GM20431 (cell line): ENCODE results near the gene LDAH.

Experiments used
- in situ Hi-C: fragments of 300-500 bp; cut with MseI, MboI; formaldehyde crosslinking; loops from one replicate; pipeline ENCODE4 v1.15.0; 2020; ENCODE audit warnings: low sequenced_read_pairs; ENCODE audit not compliant: unreplicated experiment

The LDAH gene

DNA sequence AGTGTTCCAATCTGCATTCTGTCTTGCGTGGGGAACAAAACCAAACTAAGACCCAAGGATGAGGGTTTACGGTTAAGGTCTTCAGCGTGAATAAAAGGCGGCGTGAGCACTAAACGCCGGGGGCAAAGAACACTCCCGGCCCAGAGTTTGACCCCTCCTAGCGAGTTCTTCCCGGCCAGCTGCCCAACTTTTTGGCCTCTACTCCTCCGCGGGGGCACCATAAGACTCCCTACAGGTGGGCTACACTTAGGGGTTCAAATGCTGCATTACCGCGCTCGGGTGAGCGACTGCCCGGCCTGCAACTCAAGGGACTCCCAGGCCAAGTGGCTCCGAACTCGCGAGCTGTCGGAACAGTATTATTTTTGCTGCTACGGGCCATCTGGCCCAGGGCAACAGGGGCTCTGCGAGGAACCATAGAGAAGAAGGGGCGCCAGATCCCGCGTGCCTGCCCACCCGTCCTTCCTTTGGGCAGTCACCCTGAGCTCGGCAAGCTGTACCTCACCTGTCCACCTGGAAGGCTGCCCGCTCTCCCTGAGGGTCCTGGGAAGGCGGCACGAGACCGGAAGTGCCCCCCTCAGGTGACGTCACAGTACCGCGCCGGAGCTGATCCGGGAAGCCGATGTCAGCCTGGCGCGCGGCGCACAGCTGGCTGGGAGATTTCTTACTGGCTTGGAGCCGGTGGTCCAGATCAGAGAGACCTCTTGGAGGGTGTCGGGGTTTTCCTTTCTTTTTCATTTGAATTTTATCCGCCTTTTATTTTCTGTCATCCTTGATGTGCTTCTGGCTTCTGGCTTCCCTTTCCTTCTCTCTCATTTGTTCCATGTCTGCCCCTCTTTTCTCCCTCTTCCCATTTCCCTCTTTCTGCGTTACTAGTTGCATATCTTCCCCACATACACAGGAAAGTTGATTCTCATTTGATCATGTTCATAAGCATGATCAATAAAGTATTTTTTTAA lies at the start of gene LDAH:
Gene LDAH (minus strand): TSS at position 567 of the 956 bp plus-strand sequence. CDS start 21,638 bp downstream, outside the sequence.
- in situ Hi-C loops: no loop called here

DNA sequence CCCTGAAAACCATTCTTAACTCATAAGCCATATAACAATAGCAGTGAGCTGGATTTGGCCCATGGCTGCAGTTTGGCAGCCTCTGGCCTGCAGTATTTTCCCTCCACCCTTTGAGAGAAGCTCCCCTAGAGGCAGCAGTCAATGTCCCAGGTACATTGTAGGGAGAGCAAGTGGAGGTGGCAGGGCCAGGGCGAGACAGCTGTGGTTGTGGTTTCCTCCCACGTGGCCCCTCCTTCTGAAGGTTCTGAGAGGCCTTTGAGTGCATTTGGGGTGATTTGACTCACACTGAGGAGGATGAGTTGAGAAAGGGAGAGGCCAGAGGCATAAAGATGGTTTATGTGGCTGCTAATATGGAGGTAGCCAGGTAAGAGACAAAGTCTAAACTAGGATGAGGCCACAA lies 45.5 kb upstream of the LDAH start:
- in situ Hi-C loops: no loop called here

DNA sequence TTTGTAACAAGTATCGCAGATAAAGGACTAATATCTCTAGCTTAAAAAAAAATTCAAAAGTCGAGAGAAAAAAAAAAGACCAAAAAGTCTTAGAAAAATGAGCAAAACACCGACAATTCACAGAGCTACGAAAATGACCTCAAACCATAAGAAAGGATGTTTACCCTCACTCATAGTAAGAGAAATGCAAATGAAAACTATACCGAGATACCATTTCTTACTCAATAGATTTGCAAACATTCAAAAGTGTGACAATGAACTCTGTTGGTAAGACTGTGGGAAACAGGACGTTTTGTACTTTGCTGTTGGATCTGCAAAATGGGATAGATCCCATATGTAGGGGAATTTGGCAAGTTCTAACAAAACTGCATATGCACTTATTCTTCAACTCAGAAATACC lies 39.9 kb upstream of the LDAH start:
- in situ Hi-C loops: no loop called here

DNA sequence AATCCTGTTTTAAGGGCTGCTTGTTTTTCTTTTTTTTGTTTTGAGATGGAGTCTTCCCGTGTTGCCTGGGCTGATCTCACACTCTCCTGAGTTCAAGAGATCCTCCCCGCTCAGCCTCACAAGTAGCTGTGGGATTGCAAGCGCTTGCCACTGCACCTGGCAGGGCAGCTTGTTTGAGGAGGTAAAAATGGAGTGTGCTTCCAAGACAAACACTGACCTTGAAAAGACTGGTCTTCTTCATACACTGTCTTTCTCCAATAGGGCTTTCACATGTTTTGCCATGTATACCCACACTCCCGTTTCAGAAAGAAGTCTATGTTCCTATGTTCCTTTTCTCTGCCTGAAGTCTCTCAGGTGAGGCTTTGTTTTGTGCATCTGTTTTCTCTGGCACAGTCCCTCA lies 32.6 kb upstream of the LDAH start:
- in situ Hi-C loops: no loop called here

DNA sequence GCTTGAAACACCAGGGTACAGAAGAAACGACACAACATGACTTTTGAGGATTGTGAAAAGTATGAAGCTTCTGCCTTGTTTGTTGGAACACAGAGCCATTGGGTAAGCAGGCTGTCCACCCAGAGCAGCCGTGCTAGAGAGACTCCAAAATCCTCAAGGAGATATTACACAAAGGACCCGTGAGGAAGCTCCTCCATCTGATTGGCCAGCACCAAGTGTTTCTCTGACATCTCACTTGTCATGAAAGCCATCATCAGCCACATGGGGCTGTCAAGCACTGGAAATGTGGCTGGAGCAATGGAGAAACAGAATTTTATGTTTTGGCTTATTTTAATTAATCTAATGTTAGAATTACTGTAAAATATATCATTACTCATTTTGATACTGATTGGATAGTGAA lies 29.8 kb upstream of the LDAH start:
- in situ Hi-C loops: no loop called here

DNA sequence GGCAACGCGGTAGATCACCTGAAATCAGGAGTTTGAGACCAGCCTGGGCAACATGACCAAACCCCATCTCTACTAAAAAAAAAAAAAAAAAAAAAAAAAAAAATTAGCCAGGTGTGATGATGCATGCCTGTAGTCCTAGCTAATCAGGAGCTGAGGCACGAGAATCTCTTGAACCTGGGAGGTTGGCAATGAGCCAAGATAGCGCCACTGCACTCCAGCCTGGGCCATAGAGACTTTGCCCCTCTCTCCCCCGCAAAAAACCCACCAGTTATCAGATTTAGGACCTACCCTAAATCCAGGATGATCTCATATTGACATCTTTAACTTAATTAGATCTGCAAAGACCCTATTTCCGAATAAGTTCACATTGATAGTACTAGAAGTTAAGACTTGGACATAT lies 29.2 kb upstream of the LDAH start:
- in situ Hi-C loops: no loop called here

DNA sequence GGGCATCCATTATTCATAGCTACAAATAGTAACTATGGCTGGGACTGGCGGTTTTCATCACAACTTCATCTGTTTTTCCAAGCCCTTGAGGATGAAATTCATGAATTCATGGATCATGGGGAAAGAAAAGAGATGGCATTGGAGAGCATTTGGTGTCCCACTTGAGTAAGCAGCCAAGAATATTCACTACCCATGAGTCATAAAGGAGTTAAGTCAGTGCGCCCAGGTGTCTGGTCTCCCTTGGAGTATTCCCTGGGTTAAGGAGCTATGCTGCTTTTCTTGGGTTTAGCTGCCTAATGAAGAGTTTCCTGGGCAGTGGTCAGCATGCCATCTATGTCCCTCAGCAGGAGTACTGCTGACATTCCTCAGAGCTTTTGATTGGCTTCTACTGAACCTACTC lies 21.3 kb upstream of the LDAH start:
- in situ Hi-C loops: no loop called here

DNA sequence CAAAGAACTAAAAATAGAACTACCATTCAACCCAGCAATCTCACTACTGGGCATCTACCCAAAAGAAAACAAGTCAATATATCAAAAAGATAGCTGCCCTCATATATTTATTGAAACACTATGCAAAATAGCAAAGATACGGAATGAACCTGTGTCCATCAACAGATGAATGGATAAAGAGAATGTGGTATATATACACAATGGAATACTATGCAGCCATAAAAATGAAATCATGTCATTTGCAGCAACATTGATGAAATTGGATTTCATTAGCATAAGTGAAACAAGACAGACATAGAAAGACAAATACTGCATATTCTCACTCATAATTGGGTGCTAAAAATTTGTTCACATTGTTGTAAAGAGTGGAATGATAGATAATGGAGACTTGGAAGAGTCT lies 16.2 kb upstream of the LDAH start:
- in situ Hi-C loops: no loop called here

DNA sequence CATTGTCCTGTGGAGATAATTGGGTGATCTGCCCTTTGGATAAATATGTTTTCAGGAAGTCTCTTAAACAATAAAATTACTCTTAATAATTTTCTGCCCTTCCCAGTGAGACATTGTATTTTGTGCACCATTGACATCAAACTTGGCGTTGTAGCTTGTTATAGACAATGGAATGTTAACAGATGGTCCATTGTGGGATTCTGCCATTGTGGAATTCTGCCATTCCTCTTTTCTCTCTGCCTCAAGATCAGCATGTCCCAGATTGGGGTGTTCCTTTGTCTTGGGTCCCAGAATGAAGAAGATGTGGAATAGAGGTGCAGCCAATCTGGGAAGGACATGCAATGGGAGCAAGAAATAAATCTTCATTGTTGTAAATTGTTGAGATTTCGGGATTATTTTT lies 15.1 kb upstream of the LDAH start:
- in situ Hi-C loops: no loop called here

DNA sequence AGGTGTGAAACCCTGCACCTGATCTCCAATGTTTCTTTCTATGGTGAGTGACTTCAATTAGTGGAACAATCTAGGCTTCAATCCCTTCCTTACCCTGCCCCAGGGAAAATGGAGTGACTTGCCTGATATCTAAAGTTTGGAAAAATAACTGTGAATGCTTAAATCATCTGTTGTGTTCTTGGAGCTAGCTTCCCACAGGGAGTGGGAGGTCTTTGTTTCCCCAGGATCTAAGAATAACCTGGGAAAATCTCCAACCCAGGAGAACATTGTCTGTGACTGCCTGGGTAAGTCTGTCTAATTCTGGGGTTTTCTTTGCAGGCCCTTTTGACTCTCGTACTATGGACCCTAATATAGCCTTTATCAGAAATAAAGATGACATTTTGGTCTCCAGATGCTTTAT lies 13.6 kb upstream of the LDAH start:
- in situ Hi-C loops: no loop called here

DNA sequence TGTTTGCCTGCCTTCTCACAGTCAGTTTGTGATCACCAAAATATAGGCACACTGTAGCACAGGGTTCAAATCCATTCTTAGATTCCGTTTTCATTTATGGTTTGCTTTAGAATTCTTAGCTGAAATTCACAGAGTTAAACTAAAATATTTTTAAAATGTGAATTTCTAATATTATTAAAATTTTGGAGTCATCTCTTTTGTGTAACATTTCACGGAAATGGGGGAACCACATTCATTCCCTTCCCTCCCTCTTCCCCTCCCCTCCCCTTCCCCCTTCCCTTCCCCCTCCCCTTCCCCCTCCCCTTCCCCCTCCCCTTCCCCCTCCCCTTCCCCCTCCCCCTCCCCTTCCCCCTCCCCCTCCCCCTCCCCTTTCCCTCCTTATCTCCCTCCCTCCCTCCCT lies 11.4 kb upstream of the LDAH start:
- in situ Hi-C loops: no loop called here

DNA sequence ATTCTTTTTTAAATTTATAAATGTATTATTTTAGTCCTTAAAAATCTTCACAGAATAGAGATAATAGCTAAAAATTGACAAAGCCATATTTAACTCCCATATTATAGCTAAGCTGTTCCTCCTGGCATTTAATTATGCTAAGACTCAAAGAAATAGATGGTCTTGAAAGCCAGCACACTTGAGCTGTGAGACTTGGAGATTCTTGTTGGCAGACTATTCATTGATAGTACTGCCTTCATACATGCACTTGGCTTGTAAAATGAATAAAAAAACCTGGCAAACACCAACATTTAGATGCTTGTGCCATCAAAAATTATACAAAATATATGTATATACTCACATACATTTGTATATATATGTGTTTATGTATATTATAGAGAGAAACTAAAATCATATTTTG lies 9.7 kb upstream of the LDAH start:
- in situ Hi-C loops: no loop called here

DNA sequence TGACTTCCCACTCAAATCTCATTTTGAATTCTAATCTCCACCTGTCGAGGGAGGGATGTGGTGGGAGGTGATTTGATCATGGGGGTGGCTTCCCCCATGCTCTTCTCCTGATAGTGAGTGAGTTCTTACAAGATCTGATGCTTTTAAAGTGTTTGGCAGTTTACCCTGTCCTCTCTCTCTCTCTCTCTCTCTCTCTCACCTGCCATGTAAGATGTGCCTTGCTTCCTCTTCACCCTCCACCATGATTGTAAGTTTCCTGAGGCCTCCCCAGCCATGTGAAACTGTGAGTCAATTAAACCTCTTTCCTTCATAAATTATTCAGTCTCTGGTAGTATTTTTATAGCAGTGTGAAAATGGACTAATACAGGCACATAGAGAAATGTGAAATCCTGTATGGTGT lies 7.0 kb upstream of the LDAH start:
- in situ Hi-C loops: no loop called here

DNA sequence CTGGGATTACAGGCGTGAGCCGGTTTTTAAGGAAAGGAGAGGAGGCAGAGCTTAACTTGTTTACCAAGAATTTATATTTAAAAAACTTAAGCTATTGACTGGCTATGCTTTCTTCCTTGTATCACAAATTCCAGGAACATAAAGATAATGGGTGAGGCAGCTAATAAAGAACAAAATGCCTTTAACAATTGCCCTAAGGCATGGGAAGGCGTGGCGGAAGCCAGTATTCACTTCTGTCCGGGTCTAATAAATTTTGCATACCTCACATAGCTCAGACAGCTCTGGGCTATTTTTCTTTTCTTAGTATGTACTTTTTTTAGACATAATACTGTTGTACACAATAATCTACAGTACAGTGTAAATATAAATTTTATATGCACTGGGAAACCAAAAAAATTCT lies 1.0 kb upstream of the LDAH start:
- in situ Hi-C loops: no loop called here

DNA sequence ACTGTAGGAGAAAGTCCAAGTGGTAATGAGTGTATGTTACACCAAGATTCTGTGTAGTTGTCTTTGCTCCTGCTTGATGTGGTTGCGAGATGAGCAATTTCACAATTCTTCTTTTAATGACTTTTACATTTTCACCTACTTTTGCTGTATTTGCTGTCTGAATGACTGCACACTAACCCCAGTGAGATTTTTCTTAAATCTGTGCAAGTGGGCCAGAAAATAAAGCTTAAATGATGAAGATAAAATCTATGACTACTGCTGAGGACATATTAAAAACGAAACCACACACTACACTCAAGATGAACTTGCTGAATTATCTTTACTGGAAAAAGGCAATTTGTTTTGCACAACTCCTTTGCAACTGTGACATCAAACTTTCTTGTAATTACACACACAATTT lies 4.1 kb downstream of the LDAH start:
- in situ Hi-C loops: no loop called here

DNA sequence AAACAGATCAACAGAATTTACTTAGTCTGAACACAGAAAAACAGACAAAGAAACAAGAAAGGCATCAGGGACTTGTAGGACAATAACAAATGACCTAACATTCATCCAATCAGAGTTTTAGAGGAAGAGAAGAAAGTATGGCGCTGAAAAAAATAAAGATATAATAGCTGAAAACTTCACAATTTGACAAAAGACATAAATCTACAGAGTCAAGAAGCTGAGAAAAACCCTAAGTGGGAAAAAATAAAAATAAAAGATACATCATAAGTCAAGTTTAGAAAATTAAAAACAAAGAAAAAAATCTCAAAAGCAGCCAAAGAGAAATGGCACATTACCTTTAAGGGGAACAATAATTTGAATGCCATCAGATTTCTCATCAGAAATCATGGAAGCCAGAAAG lies 7.7 kb downstream of the LDAH start:
- in situ Hi-C loops: no loop called here

DNA sequence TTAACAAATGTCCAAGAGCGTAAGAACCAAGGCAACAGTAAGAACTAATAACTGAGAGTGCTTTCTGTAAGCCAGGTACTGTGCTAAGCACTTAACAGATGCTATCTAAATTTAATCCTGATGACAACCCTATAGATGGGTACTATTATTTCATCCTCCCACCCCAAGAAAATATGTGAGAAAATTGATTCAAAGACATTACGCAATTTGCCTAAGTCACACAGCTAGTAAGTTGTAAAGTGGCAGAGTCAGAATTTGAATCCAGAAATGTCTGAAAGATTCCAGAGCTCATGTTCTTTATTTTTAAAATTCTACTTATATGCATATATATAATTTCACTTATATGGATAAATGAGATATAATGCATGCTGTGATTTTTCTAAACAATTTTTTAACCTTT lies 10.1 kb downstream of the LDAH start:
- in situ Hi-C loops: no loop called here

DNA sequence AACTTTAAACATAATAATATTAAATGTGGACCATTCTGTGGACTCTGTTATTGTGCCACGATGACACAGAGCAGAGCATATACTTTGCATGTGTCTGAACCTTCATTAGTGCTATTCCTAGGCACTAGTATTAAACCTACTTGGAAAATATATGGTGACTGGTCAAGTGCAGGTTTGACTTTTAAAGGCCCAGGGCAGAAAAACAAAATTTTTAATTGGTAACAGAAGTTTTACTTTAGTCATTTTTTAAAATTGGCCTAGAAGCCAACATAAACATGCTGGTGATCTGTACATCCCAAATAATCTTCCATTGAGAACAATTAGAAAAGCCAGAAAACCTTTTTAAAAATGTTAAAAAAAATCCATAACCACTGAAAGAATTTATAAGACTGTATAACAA lies 16.6 kb downstream of the LDAH start:
- in situ Hi-C loops: no loop called here

DNA sequence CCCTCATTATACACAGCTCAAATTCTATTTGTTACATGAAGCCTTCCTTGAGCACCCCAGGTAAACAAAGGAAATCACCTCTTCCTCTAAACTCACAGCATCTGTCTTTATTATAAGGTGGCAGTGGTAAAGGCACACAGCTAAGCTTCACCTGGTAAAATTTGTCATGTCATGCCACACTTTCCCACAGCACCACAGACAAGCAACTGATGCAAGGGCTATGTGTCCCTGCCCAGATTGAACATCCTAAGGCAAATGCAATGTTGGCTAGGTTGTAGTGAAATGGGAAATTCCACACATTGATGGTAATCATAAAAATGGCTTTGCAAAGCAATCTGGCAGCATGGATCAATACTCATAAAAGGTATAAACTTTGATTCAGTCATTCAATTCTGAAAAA lies 18.9 kb downstream of the LDAH start:
- in situ Hi-C loops: no loop called here

DNA sequence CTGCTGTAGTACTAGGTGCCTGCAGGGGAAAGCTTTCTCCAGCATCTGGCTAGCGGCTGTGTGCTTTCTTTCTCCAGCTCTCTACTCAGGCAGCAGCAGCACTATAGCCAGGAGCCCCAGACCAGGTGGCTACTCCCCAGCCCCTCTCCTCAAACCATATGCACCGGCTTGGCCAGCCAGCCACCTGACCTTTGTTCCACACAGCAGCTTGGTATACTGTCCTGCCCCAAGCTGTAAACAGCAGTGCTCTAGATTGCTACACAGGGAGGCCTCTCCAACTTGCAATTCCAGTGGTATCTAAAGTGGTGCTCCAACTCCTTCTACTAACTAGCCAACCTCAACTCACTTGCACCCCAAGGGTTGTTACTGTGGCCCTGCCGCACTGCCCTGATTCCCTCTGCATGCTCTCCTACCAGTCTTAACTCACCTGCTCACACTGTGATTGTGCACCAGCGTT lies 19.6 kb downstream of the LDAH start:
- in situ Hi-C loops: no loop called here

DNA sequence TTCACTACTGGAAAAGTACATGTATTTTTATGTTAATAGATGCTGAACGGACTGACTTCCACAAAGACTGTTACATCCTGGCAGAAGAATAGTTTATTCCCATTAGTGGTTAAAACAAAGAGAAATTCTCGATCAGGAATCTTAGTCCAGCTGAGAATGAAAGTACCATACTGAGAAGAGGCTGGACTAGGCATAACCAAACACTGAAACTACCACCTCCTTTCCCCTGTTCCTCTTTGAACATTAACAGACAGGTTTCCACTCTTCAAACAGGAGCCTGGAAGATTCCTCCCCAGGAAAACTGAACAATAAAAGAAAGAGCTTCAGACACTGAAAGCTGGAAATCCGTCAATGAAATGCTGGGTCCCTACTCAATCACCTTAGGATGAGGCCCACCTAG lies 25.8 kb downstream of the LDAH start:
- in situ Hi-C loops: no loop called here

DNA sequence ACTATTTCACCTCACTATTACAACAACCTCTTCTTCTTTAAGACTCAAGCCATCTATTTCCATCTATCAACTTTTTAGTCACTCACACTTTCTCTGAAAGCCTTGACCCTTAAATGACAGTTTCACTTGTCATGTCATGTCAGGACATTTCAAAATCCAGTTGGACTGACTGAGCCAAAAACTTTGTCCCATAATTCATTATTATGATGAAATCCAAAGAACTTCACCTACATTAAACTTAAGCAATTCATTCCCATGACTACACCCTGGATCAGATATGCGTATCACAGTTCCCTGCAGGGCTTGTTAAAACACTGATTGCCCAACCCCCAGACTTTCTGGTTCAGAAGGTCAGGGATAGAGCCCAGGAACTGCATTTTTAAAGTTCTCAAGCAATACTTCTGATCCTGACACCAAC lies 26.5 kb downstream of the LDAH start:
- in situ Hi-C loops: no loop called here
